GM18499 (cell line): ENCODE data around the gene EMILIN1.
A peak's percentile ranks its signal among the peaks of the same experiment; 100 is the strongest.

Experiments
- ATAC-seq: cut with Tn5 transposase; IDR thresholded peaks from one replicate; pipeline ENCODE4 v1.9.1; 2021; ENCODE audit warnings: moderate number of reproducible peaks; ENCODE audit not compliant: insufficient read depth, unreplicated experiment

EMILIN1 gene

GRCh38 chr2:27078267-27079194 is at the start of gene EMILIN1:
EMILIN1 (plus strand) TSS chr2:27078615; CDS start chr2:27079066, 451 bp downstream.
- no peak for ATAC-seq

- no peak for ATAC-seq
Observed at GRCh38 chr2:27029051-27029450, 49.4 kb upstream of the EMILIN1 start.

GRCh38 chr2:27032495-27033252 is 45.7 kb upstream of the EMILIN1 start, which contains the start of gene TMEM214:
TMEM214 (plus strand) TSS chr2:27032965; CDS start chr2:27033016, 51 bp downstream.
- ATAC-seq: peak; percentile 59

- ATAC-seq: peak; percentile 21
Observed at GRCh38 chr2:27033253-27033852, 45.1 kb upstream of the EMILIN1 start.

GRCh38 chr2:27038012-27038411 is 40.4 kb upstream of the EMILIN1 start:
- ATAC-seq: no peak

- ATAC-seq: no peak
Observed at GRCh38 chr2:27038631-27039339, 39.6 kb upstream of the EMILIN1 start.

GRCh38 chr2:27039426-27039825 is 39.0 kb upstream of the EMILIN1 start:
- ATAC-seq: no peak

- ATAC-seq: no peak
Observed at GRCh38 chr2:27039871-27040270, 38.5 kb upstream of the EMILIN1 start.

- ATAC-seq: no peak
Observed at GRCh38 chr2:27040282-27040681, 38.1 kb upstream of the EMILIN1 start.

GRCh38 chr2:27041752-27042151 is 36.7 kb upstream of the EMILIN1 start:
- ATAC-seq: no peak

GRCh38 chr2:27042159-27042661 is 36.2 kb upstream of the EMILIN1 start:
- ATAC-seq: no peak

- ATAC-seq: no peak
Observed at GRCh38 chr2:27042985-27043634, 35.3 kb upstream of the EMILIN1 start.

- peak; percentile 9 for ATAC-seq
Observed at GRCh38 chr2:27049422-27050280, 28.8 kb upstream of the EMILIN1 start.

GRCh38 chr2:27050281-27050995 is 28.0 kb upstream of the EMILIN1 start:
- ATAC-seq: peak; percentile 34

GRCh38 chr2:27050996-27051901 is 27.2 kb upstream of the EMILIN1 start, which contains the start of gene AGBL5:
AGBL5 (plus strand) TSS chr2:27051668; CDS start chr2:27052959, 1,291 bp downstream.
- ATAC-seq: peak; percentile 40

GRCh38 chr2:27051902-27052645 is 26.3 kb upstream of the EMILIN1 start:
- no peak for ATAC-seq
